Measurements from ENCODE around the gene SLC5A2. TPM values are rescaled to one million over a fixed set of nuclear protein-coding genes. Genes with fewer than 3 reads are reported as not detected.
A peak's percentile ranks its signal among the peaks of the same experiment; 100 is the strongest.

The SLC5A2 gene
- total RNA-seq, 2 experiments from 2014 or later, result not detected

- Histone ChIP-seq H3K4me3 (ENCODE audit: low read depth, low read length, poor library complexity, severe bottlenecking) (no peak within 1 kb of the TSS), H3K9me3 (ENCODE audit: low read length) (no peaks in the 10 kb centered on the region), H3K79me2 (ENCODE audit: insufficient read depth, low read depth, low read length) (no peaks in the 10 kb centered on the region), H3K4me1 (ENCODE audit: insufficient read depth, low read length, poor library complexity, severe bottlenecking) (peaks cover 5% of the 10 kb centered on the region), H3K9me2 (ENCODE audit: insufficient read depth, low read length) (no peaks in the 10 kb centered on the region), H4K20me1 (ENCODE audit: insufficient read depth, low read length) (no peaks in the 10 kb centered on the region), H3K4me2 (ENCODE audit: low read length) (no peak within 1 kb of the TSS), H2AFZ (ENCODE audit: low read length) (no peak within 1 kb of the TSS), H3K36me3 (ENCODE audit: insufficient read depth, low read length) (no peaks in the 10 kb centered on the region), H3K27ac (ENCODE audit: low read depth, low read length, poor library complexity, severe bottlenecking) (no peak within 1 kb of the TSS)
- DNase-seq (ENCODE audit: low spot score), result no peak
- TF ChIP-seq CTCF (conservative IDR thresholded peaks at IDR 0.05; ENCODE audit: low read length) (no peak), EZH2phosphoT487 (IDR thresholded peaks at IDR 0.05; ENCODE audit: borderline replicate concordance, low read depth, low read length) (no peak)
- intact Hi-C loops (cut with micrococcal nuclease; ENCODE audit: unreplicated experiment), result no loop called here
- POLR2A ChIA-PET, result no interaction called here
- BruUV-seq (replicated peaks), result no TSS peak
- CTCF ChIA-PET (ENCODE audit: unreplicated experiment), result no interaction called here
Observed at GRCh38 chr16:31471875-31472708, 10.8 kb upstream of the SLC5A2 start, which contains the start of gene TGFB1I1. TSS of gene TGFB1I1 (plus strand) at chr16:31472152. CDS start at chr16:31472189, 37 bp downstream.

GRCh38 chr16:31472709-31473203, 10.2 kb upstream of the SLC5A2 start:
- no TSS peak for BruUV-seq (replicated peaks)
- Histone ChIP-seq H3K4me3 (ENCODE audit: low read depth, low read length, poor library complexity, severe bottlenecking) (no peak overlapping the region), H4K20me1 (ENCODE audit: insufficient read depth, low read length) (no peaks in the 10 kb centered on the region), H3K36me3 (ENCODE audit: insufficient read depth, low read length) (no peaks in the 10 kb centered on the region), H2AFZ (ENCODE audit: low read length) (no peak overlapping the region), H3K4me2 (ENCODE audit: low read length) (no peak overlapping the region), H3K9me2 (ENCODE audit: insufficient read depth, low read length) (no peaks in the 10 kb centered on the region), H3K9me3 (ENCODE audit: low read length) (no peaks in the 10 kb centered on the region), H3K4me1 (ENCODE audit: insufficient read depth, low read length, poor library complexity, severe bottlenecking) (no peaks in the 10 kb centered on the region), H3K79me2 (ENCODE audit: insufficient read depth, low read depth, low read length) (no peaks in the 10 kb centered on the region), H3K27ac (ENCODE audit: low read depth, low read length, poor library complexity, severe bottlenecking) (no peak overlapping the region)
- POLR2A ChIA-PET, result no interaction called here
- intact Hi-C loops (cut with micrococcal nuclease; ENCODE audit: unreplicated experiment), result no loop called here
- no peak for DNase-seq (ENCODE audit: low spot score)
- CTCF ChIA-PET (ENCODE audit: unreplicated experiment), result no interaction called here
- 0 out of 2 replicates have a peak, but pooled peaks have one; percentile 31 for TF ChIP-seq CTCF (conservative IDR thresholded peaks at IDR 0.05; ENCODE audit: low read length)
- TF ChIP-seq EZH2phosphoT487 (IDR thresholded peaks at IDR 0.05; ENCODE audit: borderline replicate concordance, low read depth, low read length), result no peak

All from OCI-LY7 (cell line).